ENCODE data around the gene SAPCD1.
"Not testable (repeated sequence)": the region's sequence is repeated elsewhere in the genome, so short reads cannot be mapped to it uniquely, and the experiment has no call there.

SAPCD1 gene

GRCh38 chr6:31778999-31779885 lies 16.8 kb downstream of the SAPCD1 start:
- no peak for DNase-seq

- no peak for DNase-seq
Measured at GRCh38 chr6:31779908-31780307, 17.5 kb downstream of the SAPCD1 start.

GRCh38 chr6:31780507-31781243 lies 18.2 kb downstream of the SAPCD1 start:
- no peak for DNase-seq

- DNase-seq: no peak
Measured at GRCh38 chr6:31781244-31782125, 19.0 kb downstream of the SAPCD1 start.

GRCh38 chr6:31782126-31782855 lies 19.8 kb downstream of the SAPCD1 start:
- DNase-seq: no peak

- DNase-seq: no peak
Measured at GRCh38 chr6:31784098-31784925, 21.9 kb downstream of the SAPCD1 start.

GRCh38 chr6:31785475-31785874 lies 23.0 kb downstream of the SAPCD1 start:
- DNase-seq: no peak

GRCh38 chr6:31791324-31792089 lies 29.1 kb downstream of the SAPCD1 start:
- peak; percentile 63 to 68 for DNase-seq

- DNase-seq: no peak
Measured at GRCh38 chr6:31792090-31792374, 29.6 kb downstream of the SAPCD1 start.

- no peak for DNase-seq
Measured at GRCh38 chr6:31792761-31793171, 30.3 kb downstream of the SAPCD1 start.

GRCh38 chr6:31793927-31794245 lies 31.4 kb downstream of the SAPCD1 start:
- DNase-seq: not testable (repeated sequence)

GRCh38 chr6:31794294-31794865 lies 31.9 kb downstream of the SAPCD1 start:
- no peak for DNase-seq

GRCh38 chr6:31794866-31795615 lies 32.6 kb downstream of the SAPCD1 start:
- peak in 1 of 2 experiments; percentile 42 for DNase-seq

- DNase-seq: peak; percentile 88 to 92
Measured at GRCh38 chr6:31795616-31796298, 33.3 kb downstream of the SAPCD1 start, which contains the start of gene VARS1. TSS of gene VARS1 (minus strand) at chr6:31795752. CDS start at chr6:31795217, 535 bp downstream.

GRCh38 chr6:31796993-31797385 lies 34.5 kb downstream of the SAPCD1 start:
- no peak for DNase-seq

GRCh38 chr6:31797588-31797987 lies 35.1 kb downstream of the SAPCD1 start:
- peak in 1 of 2 experiments; percentile 30 for DNase-seq

- no peak for DNase-seq
Measured at GRCh38 chr6:31799781-31800180, 37.3 kb downstream of the SAPCD1 start.

GRCh38 chr6:31801031-31801927 lies 38.8 kb downstream of the SAPCD1 start:
- DNase-seq: not testable (repeated sequence)

Measured in activated T-cell treated with anti-CD3 and anti-CD28 coated beads, Interleukin-2, amount 50 U/mL, for 48 hours (primary cell).